DMS153 (cell line): ENCODE data around the gene TAF11L6.
"Not testable (repeated sequence)": the region's sequence is repeated elsewhere in the genome, so short reads cannot be mapped to it uniquely, and the experiment has no call there.

Experiments used
- DNase-seq: peaks from one replicate; lab custom pipeline; 2025; lab: John Stamatoyannopoulos, UW

TAF11L6 gene

GRCh38 chr5:17528369-17528768 is at the start of gene TAF11L6:
TSS of gene TAF11L6 (plus strand) at chr5:17528669.
- DNase-seq: not testable (repeated sequence)

- DNase-seq: no peak
These were observed 47.1 kb upstream of the TAF11L6 start for GRCh38 chr5:17481378-17481777.

GRCh38 chr5:17482790-17483189 is 45.7 kb upstream of the TAF11L6 start:
- no peak for DNase-seq

- not testable (repeated sequence) for DNase-seq
These were observed 41.9 kb upstream of the TAF11L6 start for GRCh38 chr5:17486464-17487173.

GRCh38 chr5:17487174-17487512 is 41.3 kb upstream of the TAF11L6 start:
- DNase-seq: no peak

GRCh38 chr5:17491257-17491656 is 37.2 kb upstream of the TAF11L6 start:
- DNase-seq: not testable (repeated sequence)

- no peak for DNase-seq
These were observed 35.7 kb upstream of the TAF11L6 start for GRCh38 chr5:17492770-17493169.

- no peak for DNase-seq
These were observed 31.0 kb upstream of the TAF11L6 start for GRCh38 chr5:17497446-17497845.

GRCh38 chr5:17497931-17498330 is 30.5 kb upstream of the TAF11L6 start, which contains the start of gene TAF11L2:
TSS of gene TAF11L2 (plus strand) at chr5:17498231.
- DNase-seq: not testable (repeated sequence)

GRCh38 chr5:17511775-17512325 is 16.6 kb upstream of the TAF11L6 start:
- DNase-seq: no peak

GRCh38 chr5:17517526-17517925 is 10.9 kb upstream of the TAF11L6 start:
- not testable (repeated sequence) for DNase-seq

- DNase-seq: not testable (repeated sequence)
These were observed 10.4 kb upstream of the TAF11L6 start, which contains the start of gene TAF11L3 for GRCh38 chr5:17518067-17518466. TSS of gene TAF11L3 (plus strand) at chr5:17518367.

- not testable (repeated sequence) for DNase-seq
These were observed 9.0 kb upstream of the TAF11L6 start for GRCh38 chr5:17519508-17519907.

- DNase-seq: not testable (repeated sequence)
These were observed 7.0 kb upstream of the TAF11L6 start, which contains the start of gene TAF11L4 for GRCh38 chr5:17521501-17521900. TSS of gene TAF11L4 (plus strand) at chr5:17521801.

GRCh38 chr5:17524935-17525334 is 3.5 kb upstream of the TAF11L6 start, which contains the start of gene TAF11L5:
TSS of gene TAF11L5 (plus strand) at chr5:17525235.
- DNase-seq: not testable (repeated sequence)

- DNase-seq: not testable (repeated sequence)
These were observed 2.0 kb upstream of the TAF11L6 start for GRCh38 chr5:17526504-17526903.
